Ovary (tissue), 3 donors: ENCODE measurements around the gene PCBP3.

Experiments
- EP300 ChIP-seq: sonication (generic); formaldehyde crosslinking; IDR thresholded peaks from one replicate; pipeline ENCODE4 v1.6.1; 2017; ENCODE audit warnings: antibody characterized with exemption
- POLR2A ChIP-seq: fragments of 450-650 bp; IDR thresholded peaks from one replicate; pipeline ENCODE4 v1.6.1; 2017; ENCODE audit warnings: antibody characterized with exemption, mild to moderate bottlenecking, moderate library complexity
- TF ChIP-seq, protein P1 (sequence below), 3 donors: fragments of 450-650 bp in 2 of 3; fragments of 200-600 bp in 1 of 3; IDR thresholded peaks; one replicate each; pipeline versions ENCODE4 v1.5.1 to v1.8.0; 2016 to 2022; ENCODE audit warnings: antibody characterized with exemption in 3 of 3, mild to moderate bottlenecking in 1 of 3
- donor health status: DM: no; HTN: no; CAD: no.

DNA sequence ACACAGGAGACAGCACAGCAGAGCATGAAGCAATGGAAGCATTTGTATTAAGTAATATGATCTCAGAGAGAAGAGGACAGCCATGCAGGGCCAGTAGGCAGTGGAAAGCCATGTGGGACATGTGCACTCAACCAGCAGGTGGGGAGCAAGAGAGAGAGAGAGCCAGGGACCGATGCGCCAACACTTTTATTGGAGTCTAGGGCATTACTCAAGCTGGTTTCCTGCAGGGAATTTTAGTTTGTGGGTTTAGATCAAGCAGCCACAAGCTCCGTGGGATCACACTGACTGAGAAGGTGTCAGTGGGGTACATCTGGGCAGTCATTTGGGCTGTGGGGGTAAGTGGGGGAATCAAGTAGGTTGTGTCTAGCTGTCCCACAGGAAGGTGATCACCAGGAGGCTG, 137.1 kb downstream of the PCBP3 start:
- TF ChIP-seq, protein P1, sequence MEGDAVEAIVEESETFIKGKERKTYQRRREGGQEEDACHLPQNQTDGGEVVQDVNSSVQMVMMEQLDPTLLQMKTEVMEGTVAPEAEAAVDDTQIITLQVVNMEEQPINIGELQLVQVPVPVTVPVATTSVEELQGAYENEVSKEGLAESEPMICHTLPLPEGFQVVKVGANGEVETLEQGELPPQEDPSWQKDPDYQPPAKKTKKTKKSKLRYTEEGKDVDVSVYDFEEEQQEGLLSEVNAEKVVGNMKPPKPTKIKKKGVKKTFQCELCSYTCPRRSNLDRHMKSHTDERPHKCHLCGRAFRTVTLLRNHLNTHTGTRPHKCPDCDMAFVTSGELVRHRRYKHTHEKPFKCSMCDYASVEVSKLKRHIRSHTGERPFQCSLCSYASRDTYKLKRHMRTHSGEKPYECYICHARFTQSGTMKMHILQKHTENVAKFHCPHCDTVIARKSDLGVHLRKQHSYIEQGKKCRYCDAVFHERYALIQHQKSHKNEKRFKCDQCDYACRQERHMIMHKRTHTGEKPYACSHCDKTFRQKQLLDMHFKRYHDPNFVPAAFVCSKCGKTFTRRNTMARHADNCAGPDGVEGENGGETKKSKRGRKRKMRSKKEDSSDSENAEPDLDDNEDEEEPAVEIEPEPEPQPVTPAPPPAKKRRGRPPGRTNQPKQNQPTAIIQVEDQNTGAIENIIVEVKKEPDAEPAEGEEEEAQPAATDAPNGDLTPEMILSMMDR (IDR thresholded peaks at IDR 0.05): no peak
- TF ChIP-seq POLR2A (no peak), EP300 (no peak)
